Upper lobe of right lung (tissue), 1 donor: ENCODE measurements around the gene USP50. TPM values are rescaled to one million over a fixed set of nuclear protein-coding genes. Genes with fewer than 3 reads are reported as not detected.
A peak's percentile ranks its signal among the peaks of the same experiment; 100 is the strongest.
"Not testable (repeated sequence)": the region's sequence is repeated elsewhere in the genome, so short reads cannot be mapped to it uniquely, and the experiment has no call there.

ENCODE experiments used
- ATAC-seq: fragments of 200-7000 bp; cut with Tn5 transposase; one replicate; pipeline ENCODE4 v1.9.1; 2020; ENCODE audit warnings: mild to moderate bottlenecking, moderate library complexity
- DNase-seq: peaks from one replicate; pipeline ENCODE4 v3.0.0-alpha.2; 2020
- H3K27ac ChIP-seq: fragments of 200-600 bp; one replicate; pipeline ENCODE4 v1.8.0; 2022
- H3K27me3 ChIP-seq: fragments of 200-600 bp; one replicate; pipeline ENCODE4 v1.8.0; 2022; ENCODE audit warnings: mild to moderate bottlenecking
- H3K36me3 ChIP-seq: fragments of 200-600 bp; one replicate; pipeline ENCODE4 v1.8.0; 2022
- H3K4me1 ChIP-seq: fragments of 200-600 bp; one replicate; pipeline ENCODE4 v1.8.0; 2022
- H3K4me3 ChIP-seq: fragments of 200-600 bp; one replicate; pipeline ENCODE4 v1.8.0; 2022; ENCODE audit warnings: mild to moderate bottlenecking
- H3K9me3 ChIP-seq: fragments of 200-600 bp; one replicate; pipeline ENCODE4 v1.8.0; 2022
- CTCF ChIP-seq: fragments of 200-600 bp; IDR thresholded peaks from one replicate; pipeline ENCODE4 v1.8.0; 2022; ENCODE audit warnings: antibody characterized with exemption
- intact Hi-C: fragments of 100-400 bp; cut with DNase I; formaldehyde crosslinking; loops from one replicate; pipeline ENCODE4 v1.11.0; 2022
- long read RNA-seq: library from polyadenylated mRNA; unstranded; transcript quantifications from one replicate; pipeline ENCODE4 v2.0.0, GENCODE V29; 2021
- total RNA-seq: library from RNA; stranded (reverse); fragmentation: NEBNext Ultra II Directional; extraction: Animal tissue kit (Norgen Biotek cat#: 25700); gene quantifications from one replicate; pipeline ENCODE4 v1.2.1, GENCODE V29; 2021
- donor health status: DM: no; HTN: yes; CAD: no; lungs with severe emphysema.

Gene USP50
- total RNA-seq = not detected
- long read RNA-seq = 0 reads

- Histone ChIP-seq H3K27me3 (no peaks in the 10 kb centered on the region), H3K9me3 (no peaks in the 10 kb centered on the region), H3K27ac (no peak within 1 kb of the TSS), H3K4me3 (no peak within 1 kb of the TSS), H3K36me3 (no peaks in the 10 kb centered on the region), H3K4me1 (no peaks in the 10 kb centered on the region)
- ATAC-seq (no peak), DNase-seq (no peak)
- intact Hi-C loops = no loop called here
- TF ChIP-seq CTCF = no peak
Measured at GRCh38 chr15:50546566-50546965, at the start of gene USP50. Gene USP50 (minus strand): TSS chr15:50546666. CDS start chr15:50546525, 141 bp downstream.

DNA sequence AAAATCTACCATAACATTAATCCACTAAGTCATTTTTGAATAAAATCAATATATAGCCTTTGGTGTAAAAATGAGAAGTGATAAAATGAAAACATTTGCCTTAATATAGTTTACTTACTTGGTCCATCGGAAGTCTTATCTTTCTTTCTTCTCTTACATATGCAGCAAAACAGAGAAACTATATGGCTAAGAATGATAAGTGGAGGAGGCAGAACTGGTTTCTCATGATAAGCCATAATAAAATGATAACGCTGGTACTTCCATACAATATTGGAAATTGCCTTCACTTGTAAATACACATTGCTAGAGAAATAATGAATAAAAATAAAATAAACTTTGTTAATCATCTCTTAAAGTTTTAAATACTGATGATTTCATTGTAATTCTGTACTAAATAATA, 47.8 kb upstream of the USP50 start:
- no peak overlapping the region for H3K27ac ChIP-seq
- H3K27me3 ChIP-seq = no peaks in the 10 kb centered on the region
- H3K4me1 ChIP-seq = no peaks in the 10 kb centered on the region
- no peak overlapping the region for H3K4me3 ChIP-seq
- no peak for ATAC-seq
- no peak for TF ChIP-seq CTCF
- intact Hi-C loops = no loop called here
- DNase-seq = no peak
- peaks cover 99% of the 10 kb centered on the region for H3K36me3 ChIP-seq
- no peaks in the 10 kb centered on the region for H3K9me3 ChIP-seq

- TF ChIP-seq CTCF = no peak
- DNase-seq = no peak
- Histone ChIP-seq H3K4me1 (no peaks in the 10 kb centered on the region), H3K27ac (no peak overlapping the region), H3K4me3 (no peak overlapping the region), H3K9me3 (no peaks in the 10 kb centered on the region), H3K27me3 (no peaks in the 10 kb centered on the region), H3K36me3 (peaks cover 99% of the 10 kb centered on the region)
- no peak for ATAC-seq
- intact Hi-C loops = no loop called here
Measured at GRCh38 chr15:50593761-50594160, 47.3 kb upstream of the USP50 start.

GRCh38 chr15:50590288-50590687, 43.8 kb upstream of the USP50 start:
- DNase-seq (no peak), ATAC-seq (no peak)
- Histone ChIP-seq H3K27ac (no peak overlapping the region), H3K36me3 (peaks cover 98% of the 10 kb centered on the region), H3K4me1 (no peaks in the 10 kb centered on the region), H3K4me3 (no peak overlapping the region), H3K27me3 (no peaks in the 10 kb centered on the region), H3K9me3 (no peaks in the 10 kb centered on the region)
- TF ChIP-seq CTCF = no peak
- intact Hi-C loops = no loop called here

DNA sequence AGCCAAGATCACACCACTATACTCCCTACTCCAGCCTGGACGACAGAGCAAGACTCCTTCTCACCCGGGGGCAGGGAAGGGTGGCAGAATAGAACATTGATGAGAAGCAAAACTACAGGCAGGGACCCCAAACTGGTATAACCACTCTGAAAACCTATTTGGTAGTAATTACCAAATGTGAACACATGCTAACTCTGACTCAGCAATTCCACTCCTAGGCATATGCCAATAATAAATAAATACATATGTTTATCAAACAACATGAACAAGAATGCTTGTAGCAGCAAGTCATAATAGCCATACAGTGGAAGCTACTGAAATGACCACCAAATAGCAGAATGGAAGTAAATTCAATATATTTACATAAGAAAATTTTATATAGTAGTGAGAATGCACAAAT, 31.0 kb upstream of the USP50 start:
- no peak for TF ChIP-seq CTCF
- no peak for DNase-seq
- no peaks in the 10 kb centered on the region for H3K27me3 ChIP-seq
- peaks cover 96% of the 10 kb centered on the region for H3K36me3 ChIP-seq
- H3K4me1 ChIP-seq = no peaks in the 10 kb centered on the region
- intact Hi-C loops = no loop called here
- no peak for ATAC-seq
- H3K27ac ChIP-seq = no peak overlapping the region
- no peaks in the 10 kb centered on the region for H3K9me3 ChIP-seq
- no peak overlapping the region for H3K4me3 ChIP-seq

DNA sequence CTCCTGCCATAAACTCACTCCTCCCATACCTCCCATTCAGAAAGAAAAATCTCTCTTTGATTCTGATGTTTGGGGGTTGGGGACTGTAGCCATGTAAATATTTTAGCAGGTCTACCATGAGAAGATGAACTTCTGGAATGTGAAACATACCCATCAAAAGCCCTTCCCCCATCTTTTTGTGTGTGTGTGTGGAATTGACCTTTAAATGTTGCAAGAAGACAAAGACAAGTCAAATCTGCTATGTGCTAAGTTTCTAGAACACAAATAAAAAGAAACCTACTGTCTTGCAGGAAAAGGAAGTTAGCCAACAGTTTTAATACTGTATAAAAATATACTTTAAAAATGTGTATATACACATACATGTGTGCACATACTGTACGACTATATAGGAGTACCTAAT, 29.7 kb upstream of the USP50 start:
- Histone ChIP-seq H3K36me3 (peaks cover 94% of the 10 kb centered on the region), H3K9me3 (no peaks in the 10 kb centered on the region), H3K4me3 (no peak overlapping the region), H3K27me3 (no peaks in the 10 kb centered on the region), H3K4me1 (no peaks in the 10 kb centered on the region), H3K27ac (no peak overlapping the region)
- TF ChIP-seq CTCF = no peak
- intact Hi-C loops = no loop called here
- DNase-seq (no peak), ATAC-seq (no peak)

- peaks cover 95% of the 10 kb centered on the region for H3K36me3 ChIP-seq
- not testable (repeated sequence) for H3K4me1 ChIP-seq
Measured at GRCh38 chr15:50573842-50574241, 27.4 kb upstream of the USP50 start.

More at GRCh38 chr15:50573842-50574241, 27.4 kb upstream of the USP50 start:
- intact Hi-C loops, H3K4me3 ChIP-seq, H3K27ac ChIP-seq, H3K27me3 ChIP-seq, H3K9me3 ChIP-seq: not testable (repeated sequence)
- peak; percentile 67 for DNase-seq
- ATAC-seq = peak; percentile 60
